Globus pallidus (tissue), 1 donor: ENCODE results near the gene AMBRA1.

Experiments
- DNase-seq: peaks from one replicate; pipeline ENCODE4 v3.0.0-alpha.2; 2015; ENCODE audit warnings: low spot score

Gene AMBRA1

GRCh38 chr11:46347637-46348311, 246.0 kb downstream of the AMBRA1 start:
- no peak for DNase-seq

- peak; percentile 81 for DNase-seq
These were observed 246.8 kb downstream of the AMBRA1 start, which contains the start of gene DGKZ for GRCh38 chr11:46346886-46347636. Gene DGKZ, plus strand, starts transcription at chr11:46347463. Its CDS starts 197 bp downstream, at chr11:46347660.
